Trophoblast cell (in vitro differentiated cells and primary cell): Measurements from ENCODE around the gene ALOX15.

Experiments used
- DNase-seq, 2 donors: peaks; one replicate each; pipeline ENCODE4 v3.0.0-alpha.2; 2016
- H2AFZ ChIP-seq: 2 replicates; pipeline ENCODE4 v1.6.1; 2013; ENCODE audit warnings: low read length, moderate library complexity, mild to moderate bottlenecking; ENCODE audit not compliant: insufficient read depth, poor library complexity
- H2AK5ac ChIP-seq: 2 replicates; pipeline ENCODE4 v1.6.1; 2013; ENCODE audit warnings: mild to moderate bottlenecking, low read length
- H2BK120ac ChIP-seq: 2 replicates; pipeline ENCODE4 v1.6.1; 2013; ENCODE audit warnings: low read length, mild to moderate bottlenecking, moderate library complexity; ENCODE audit not compliant: insufficient read depth, poor library complexity
- H2BK12ac ChIP-seq: 2 replicates; pipeline ENCODE4 v1.6.1; 2013; ENCODE audit warnings: mild to moderate bottlenecking, low read length, moderate library complexity
- H2BK5ac ChIP-seq: 2 replicates; pipeline ENCODE4 v1.6.1; 2013; ENCODE audit warnings: low read length, low read depth, moderate library complexity, mild to moderate bottlenecking; ENCODE audit not compliant: poor library complexity
- H3K14ac ChIP-seq: 2 replicates; pipeline ENCODE4 v1.6.1; 2013; ENCODE audit warnings: mild to moderate bottlenecking, low read length
- H3K18ac ChIP-seq: 2 replicates; pipeline ENCODE4 v1.6.1; 2013; ENCODE audit warnings: mild to moderate bottlenecking, low read length
- H3K23ac ChIP-seq: 2 replicates; pipeline ENCODE4 v1.6.1; 2013; ENCODE audit warnings: low read length
- H3K27ac ChIP-seq: 2 replicates; pipeline ENCODE4 v1.5.1; 2013; ENCODE audit warnings: low read depth, mild to moderate bottlenecking, inconsistent platforms, low read length, moderate library complexity
- H3K27me3 ChIP-seq: 2 replicates; pipeline ENCODE4 v1.6.1; 2013; ENCODE audit warnings: inconsistent platforms, mild to moderate bottlenecking, low read length, moderate library complexity; ENCODE audit not compliant: insufficient read depth
- H3K36me3 ChIP-seq, 2 experiments: 1 replicate in 1 of 2; 2 replicates in 1 of 2; pipeline ENCODE4 v1.6.1; 2013; ENCODE audit warnings: low read length in 2 of 2, mild to moderate bottlenecking in 2 of 2, moderate library complexity in 1 of 2; ENCODE audit not compliant: insufficient read depth in 2 of 2, control insufficient read depth in 1 of 2
- H3K4ac ChIP-seq: 2 replicates; pipeline ENCODE4 v1.6.1; 2013; ENCODE audit warnings: low read depth, mild to moderate bottlenecking, low read length, moderate library complexity
- H3K4me1 ChIP-seq, 2 experiments: 1 replicate in 1 of 2; 2 replicates in 1 of 2; pipeline ENCODE4 v1.6.1; 2013; ENCODE audit warnings: low read length in 2 of 2, mild to moderate bottlenecking in 2 of 2, moderate library complexity in 1 of 2; ENCODE audit not compliant: insufficient read depth in 2 of 2, control insufficient read depth in 1 of 2
- H3K4me2 ChIP-seq: 2 replicates; pipeline ENCODE4 v1.6.1; 2013; ENCODE audit warnings: inconsistent platforms, mild to moderate bottlenecking, low read length, moderate library complexity
- H3K4me3 ChIP-seq: 2 replicates; pipeline ENCODE4 v1.5.1; 2013; ENCODE audit warnings: mild to moderate bottlenecking, low read depth, low read length, inconsistent platforms
- H3K79me1 ChIP-seq: one replicate; pipeline ENCODE4 v1.6.1; 2013; ENCODE audit warnings: low read length
- H3K79me2 ChIP-seq: 2 replicates; pipeline ENCODE4 v1.6.1; 2013; ENCODE audit warnings: low read length, mild to moderate bottlenecking; ENCODE audit not compliant: control insufficient read depth, insufficient read depth, poor library complexity
- H3K9ac ChIP-seq: 2 replicates; pipeline ENCODE4 v1.6.1; 2013; ENCODE audit warnings: mild to moderate bottlenecking, low read length
- H3K9me3 ChIP-seq: 2 replicates; pipeline ENCODE4 v1.6.1; 2013; ENCODE audit warnings: low read depth, mild to moderate bottlenecking, control low read depth, inconsistent platforms, low read length; ENCODE audit not compliant: insufficient read depth
- H4K12ac ChIP-seq: 2 replicates; pipeline ENCODE4 v1.6.1; 2013; ENCODE audit warnings: low read depth, mild to moderate bottlenecking, low read length, moderate library complexity
- H4K8ac ChIP-seq: 2 replicates; pipeline ENCODE4 v1.6.1; 2013; ENCODE audit warnings: low read depth, mild to moderate bottlenecking, low read length, moderate library complexity
- H4K91ac ChIP-seq: one replicate; pipeline ENCODE4 v1.6.1; 2013; ENCODE audit warnings: low read depth, mild to moderate bottlenecking, low read length, moderate library complexity
- WGBS: extraction: QIAGEN DNeasy Blood & Tissue Kit; methylation state at CpG from one replicate; pipeline ENCODE4 v1.1.7; 2013; ENCODE audit warnings: missing lambda C conversion rate; ENCODE audit not compliant: insufficient read length, insufficient coverage; ENCODE audit errors: extremely low coverage; 5-methylcytosine and 5-hydroxymethylcytosine counted together

The ALOX15 gene

GRCh38 chr17:4604111-4604644 is 37.3 kb downstream of the ALOX15 start:
- Histone ChIP-seq H4K91ac (peak overlapping the region; percentile 1), H4K8ac (no peak overlapping the region), H3K23ac (no peak overlapping the region), H3K4ac (no peak overlapping the region), H3K9me3 (peaks cover 2% of the 10 kb centered on the region), H3K79me2 (peaks cover 5% of the 10 kb centered on the region), H3K79me1 (peaks cover 9% of the 10 kb centered on the region), H3K4me2 (no peak overlapping the region), H3K27ac (no peak overlapping the region), H2AK5ac (no peak overlapping the region), H3K36me3 (peaks cover 46 to 47% of the 10 kb centered on the region in 2 experiments), H2BK5ac (no peak overlapping the region), H3K14ac (no peak overlapping the region), H3K27me3 (no peaks in the 10 kb centered on the region), H2AFZ (no peak overlapping the region), H3K4me3 (no peak overlapping the region), H3K18ac (peak overlapping the region; percentile 26), H3K9ac (no peak overlapping the region), H2BK12ac (peak overlapping the region; percentile 7), H2BK120ac (no peak overlapping the region), H4K12ac (no peak overlapping the region), H3K4me1 (peaks cover 27% of the 10 kb centered on the region in 2 experiments)
- DNase-seq = peak; percentile 73 to 75
- WGBS = no CpG with 5 or more reads among the region's 18 CpGs

GRCh38 chr17:4602041-4602440 is 39.4 kb downstream of the ALOX15 start:
- no peak for DNase-seq
- Histone ChIP-seq H2BK120ac (no peak overlapping the region), H3K18ac (no peak overlapping the region), H3K27me3 (no peaks in the 10 kb centered on the region), H3K36me3 (peaks cover 41 to 43% of the 10 kb centered on the region in 2 experiments), H3K4me2 (no peak overlapping the region), H3K9ac (no peak overlapping the region), H2AFZ (no peak overlapping the region), H3K14ac (no peak overlapping the region), H3K23ac (no peak overlapping the region), H4K8ac (no peak overlapping the region), H2BK5ac (no peak overlapping the region), H2BK12ac (no peak overlapping the region), H3K79me2 (peaks cover 5% of the 10 kb centered on the region), H3K9me3 (peaks cover 2% of the 10 kb centered on the region), H3K4me3 (no peak overlapping the region), H4K12ac (no peak overlapping the region), H3K4ac (no peak overlapping the region), H3K4me1 (peaks cover 44 to 47% of the 10 kb centered on the region in 2 experiments), H3K27ac (no peak overlapping the region), H3K79me1 (peaks cover 25% of the 10 kb centered on the region), H4K91ac (no peak overlapping the region), H2AK5ac (no peak overlapping the region)
- no CpG with 5 or more reads among the region's 5 CpGs for WGBS

GRCh38 chr17:4601326-4601725 is 40.2 kb downstream of the ALOX15 start:
- WGBS = no CpG with 5 or more reads among the region's 4 CpGs
- Histone ChIP-seq H3K4me3 (no peak overlapping the region), H2BK12ac (no peak overlapping the region)

GRCh38 chr17:4600563-4600962 is 40.9 kb downstream of the ALOX15 start:
- H2BK5ac ChIP-seq = peak overlapping the region; percentile 17
- no peaks in the 10 kb centered on the region for H3K27me3 ChIP-seq
- H3K4me1 ChIP-seq = peaks cover 43 to 47% of the 10 kb centered on the region in 2 experiments
- peak overlapping the region; percentile 47 for H2BK120ac ChIP-seq
- no peak overlapping the region for H4K12ac ChIP-seq
- no peak overlapping the region for H4K8ac ChIP-seq
- no peak overlapping the region for H3K23ac ChIP-seq
- H2BK12ac ChIP-seq = no peak overlapping the region
- DNase-seq = no peak
- peak overlapping the region; percentile 85 for H4K91ac ChIP-seq
- H3K4me3 ChIP-seq = no peak overlapping the region
- no peak overlapping the region for H3K18ac ChIP-seq
- peak overlapping the region; percentile 85 for H3K27ac ChIP-seq
- H3K36me3 ChIP-seq = peaks cover 46 to 47% of the 10 kb centered on the region in 2 experiments
- H3K79me1 ChIP-seq = peaks cover 25% of the 10 kb centered on the region
- no CpG with 5 or more reads among the region's 13 CpGs for WGBS
- H3K4me2 ChIP-seq = peak overlapping the region; percentile 7
- H3K79me2 ChIP-seq = peaks cover 5% of the 10 kb centered on the region
- H2AK5ac ChIP-seq = no peak overlapping the region
- no peak overlapping the region for H3K14ac ChIP-seq
- H3K4ac ChIP-seq = no peak overlapping the region
- H2AFZ ChIP-seq = no peak overlapping the region
- H3K9ac ChIP-seq = no peak overlapping the region
- no peaks in the 10 kb centered on the region for H3K9me3 ChIP-seq

More at GRCh38 chr17:4601326-4601725, 40.2 kb downstream of the ALOX15 start:
- Histone ChIP-seq H3K4ac (no peak overlapping the region), H3K36me3 (peaks cover 45 to 47% of the 10 kb centered on the region in 2 experiments), H3K4me2 (no peak overlapping the region), H3K79me1 (peaks cover 25% of the 10 kb centered on the region), H3K27ac (peak overlapping the region; percentile 85), H4K91ac (peak overlapping the region; percentile 85), H2AFZ (no peak overlapping the region), H3K4me1 (peaks cover 45 to 49% of the 10 kb centered on the region in 2 experiments), H4K8ac (no peak overlapping the region), H2BK5ac (peak overlapping the region; percentile 34), H3K23ac (no peak overlapping the region), H4K12ac (no peak overlapping the region), H3K27me3 (no peaks in the 10 kb centered on the region), H2AK5ac (no peak overlapping the region), H3K14ac (no peak overlapping the region), H3K79me2 (peaks cover 5% of the 10 kb centered on the region), H2BK120ac (peak overlapping the region; percentile 47), H3K9ac (no peak overlapping the region), H3K18ac (no peak overlapping the region), H3K9me3 (peaks cover 2% of the 10 kb centered on the region)
- DNase-seq = no peak
